GM12874 (cell line): ENCODE results near the gene FEV.

Source experiments
- TF ChIP-seq, protein P1 (sequence below): IDR thresholded peaks from 2 replicates; pipeline ENCODE4 v1.5.1; 2011; ENCODE audit warnings: low read depth, mild to moderate bottlenecking, control low read depth, low read length, moderate library complexity; ENCODE audit not compliant: insufficient read depth

FEV gene

DNA sequence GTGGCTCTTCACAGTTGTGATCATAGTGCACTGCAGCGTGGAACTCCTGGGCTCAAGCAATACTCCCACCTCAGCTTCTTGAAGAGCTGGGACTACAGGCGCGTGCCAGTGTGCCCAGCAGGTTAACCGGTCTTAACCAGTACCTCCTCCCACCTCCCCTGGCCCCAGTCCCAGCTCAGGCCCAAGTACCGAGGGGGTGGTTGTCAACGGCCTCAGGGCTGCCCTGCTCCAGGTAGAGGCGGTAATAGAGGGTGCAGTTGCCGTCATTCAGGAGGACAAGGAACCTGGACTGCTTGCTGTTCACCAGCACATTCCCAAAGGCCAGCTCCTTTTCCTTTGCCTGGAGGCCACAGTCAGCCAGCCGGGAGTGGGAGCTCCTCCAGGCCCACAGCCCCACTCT is 36.6 kb upstream of the FEV start:
- TF ChIP-seq, protein P1, sequence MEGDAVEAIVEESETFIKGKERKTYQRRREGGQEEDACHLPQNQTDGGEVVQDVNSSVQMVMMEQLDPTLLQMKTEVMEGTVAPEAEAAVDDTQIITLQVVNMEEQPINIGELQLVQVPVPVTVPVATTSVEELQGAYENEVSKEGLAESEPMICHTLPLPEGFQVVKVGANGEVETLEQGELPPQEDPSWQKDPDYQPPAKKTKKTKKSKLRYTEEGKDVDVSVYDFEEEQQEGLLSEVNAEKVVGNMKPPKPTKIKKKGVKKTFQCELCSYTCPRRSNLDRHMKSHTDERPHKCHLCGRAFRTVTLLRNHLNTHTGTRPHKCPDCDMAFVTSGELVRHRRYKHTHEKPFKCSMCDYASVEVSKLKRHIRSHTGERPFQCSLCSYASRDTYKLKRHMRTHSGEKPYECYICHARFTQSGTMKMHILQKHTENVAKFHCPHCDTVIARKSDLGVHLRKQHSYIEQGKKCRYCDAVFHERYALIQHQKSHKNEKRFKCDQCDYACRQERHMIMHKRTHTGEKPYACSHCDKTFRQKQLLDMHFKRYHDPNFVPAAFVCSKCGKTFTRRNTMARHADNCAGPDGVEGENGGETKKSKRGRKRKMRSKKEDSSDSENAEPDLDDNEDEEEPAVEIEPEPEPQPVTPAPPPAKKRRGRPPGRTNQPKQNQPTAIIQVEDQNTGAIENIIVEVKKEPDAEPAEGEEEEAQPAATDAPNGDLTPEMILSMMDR = no peak

GRCh38 chr2:219020604-219021365 is 35.8 kb upstream of the FEV start:
- TF ChIP-seq, protein P1 = no peak

DNA sequence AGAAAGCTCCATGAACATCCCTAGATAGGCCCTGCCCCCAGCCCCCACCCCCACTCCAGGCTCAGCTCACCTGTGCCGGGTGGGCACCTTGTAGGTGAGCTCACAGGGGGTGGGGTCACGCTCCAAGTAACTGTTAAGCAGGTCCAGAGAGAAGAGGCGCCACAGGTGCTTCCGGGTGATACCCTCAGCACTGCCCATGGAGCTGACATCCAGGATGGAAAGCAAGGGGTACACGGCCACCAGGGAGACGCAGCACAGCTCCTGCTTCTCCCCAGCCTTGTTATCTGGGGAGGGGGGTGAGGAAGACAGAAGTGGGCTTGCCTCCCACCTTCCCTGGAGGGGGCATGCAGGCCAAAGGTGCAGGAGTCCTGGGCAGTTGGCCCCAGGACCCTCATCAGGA is 34.5 kb upstream of the FEV start:
- TF ChIP-seq, protein P1 = no peak

DNA sequence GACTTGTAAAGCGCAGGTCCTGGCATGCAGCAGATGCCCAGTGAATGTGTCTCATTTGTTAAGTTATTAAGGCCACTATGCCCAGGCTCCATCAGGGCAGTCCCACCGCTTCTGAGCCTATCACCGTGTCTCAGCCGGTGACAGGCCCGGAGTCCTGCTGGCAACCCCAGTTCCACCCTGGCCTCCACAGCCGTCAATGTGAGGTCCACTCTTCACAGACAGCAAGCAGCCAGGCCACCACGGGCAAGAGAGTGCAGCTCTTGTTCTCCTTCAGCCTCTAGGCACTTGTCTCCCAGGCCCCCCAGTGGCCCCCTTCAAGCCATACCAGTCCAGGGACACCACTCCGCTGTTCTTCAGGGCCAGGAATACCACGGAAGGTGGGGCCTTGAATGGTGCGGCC is 33.7 kb upstream of the FEV start:
- TF ChIP-seq, protein P1 = no peak

DNA sequence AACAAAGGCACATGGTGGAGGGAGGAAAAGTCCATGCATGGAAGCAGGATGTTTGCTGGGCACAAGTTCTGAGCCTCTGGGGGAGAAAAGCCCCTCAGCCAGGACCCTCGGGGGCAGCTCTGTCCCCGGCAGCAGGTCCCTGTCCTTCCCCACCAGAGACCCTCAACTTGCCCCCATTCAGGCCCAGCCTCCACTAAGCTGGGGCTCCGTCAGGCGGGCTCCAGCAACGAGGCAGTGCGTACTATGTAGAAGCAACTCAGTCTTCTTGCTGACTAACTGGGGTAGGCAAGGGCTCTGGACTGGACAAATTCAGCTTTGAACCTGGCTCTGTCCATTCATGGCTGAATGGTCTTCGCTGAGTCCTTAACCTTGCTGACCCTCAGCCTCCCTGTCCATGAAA is 33.3 kb upstream of the FEV start:
- TF ChIP-seq, protein P1 = no peak

- TF ChIP-seq, protein P1 = no peak
These were observed 32.4 kb upstream of the FEV start for GRCh38 chr2:219017201-219017931.

- TF ChIP-seq, protein P1 = no peak
These were observed 31.7 kb upstream of the FEV start for GRCh38 chr2:219016721-219017120.
